ENCODE measurements around the gene RFTN1. TPM values are rescaled to one million over a fixed set of nuclear protein-coding genes. Genes with fewer than 3 reads are reported as not detected.

RFTN1 gene
- total and polyA plus RNA-seq, 2 experiments from 2014 or later: 3.3 to 7.2 TPM

GRCh38 chr3:16448639-16449070, 64.8 kb downstream of the RFTN1 start (continued):
- TF ChIP-seq ZNF462 (CRISPR knock-in tag; IDR thresholded peaks at IDR 0.05): no peak
- no peak for TF ChIP-seq JUNB (IDR thresholded peaks at IDR 0.05; ENCODE audit: unreplicated experiment)
- TF ChIP-seq NANOG (IDR thresholded peaks at IDR 0.05; ENCODE audit: borderline replicate concordance): no peak

- peaks cover 4% of the 10 kb centered on the region; the same call in 1 of the 2 replicates for H3K4me1 ChIP-seq (ENCODE audit: insufficient read depth)
- no peak overlapping the region for H3K4me3 Mint-ChIP-seq
- ATAC-seq: no peak
- no peak for TF ChIP-seq JUNB (IDR thresholded peaks at IDR 0.05; ENCODE audit: unreplicated experiment)
- TF ChIP-seq ZNF114 (CRISPR knock-in tag; IDR thresholded peaks at IDR 0.05): no peak
- TF ChIP-seq EZH2phosphoT487 (IDR thresholded peaks at IDR 0.05; ENCODE audit: unreplicated experiment): no peak
- no peak for TF ChIP-seq ETS1 (IDR thresholded peaks at IDR 0.05)
- TF ChIP-seq ZNF331 (CRISPR knock-in tag; IDR thresholded peaks at IDR 0.05; ENCODE audit: low read depth): no peak
- no peak for TF ChIP-seq EZH2 (IDR thresholded peaks at IDR 0.05; ENCODE audit: low read depth, unreplicated experiment)
- no peak for TF ChIP-seq CTCF (conservative IDR thresholded peaks at IDR 0.05; ENCODE audit: low read depth in 2 of 2)
- TF ChIP-seq POLR2AphosphoS5 (IDR thresholded peaks at IDR 0.05; ENCODE audit: low read depth): no peak
- TF ChIP-seq CREB1 (CRISPR knock-in tag; IDR thresholded peaks at IDR 0.05; ENCODE audit: low read depth): no peak
- no peak for TF ChIP-seq NANOG (IDR thresholded peaks at IDR 0.05; ENCODE audit: borderline replicate concordance)
- no peak for TF ChIP-seq STAT1 (IDR thresholded peaks at IDR 0.05; ENCODE audit: unreplicated experiment)
Measured at GRCh38 chr3:16447135-16447534, 66.4 kb downstream of the RFTN1 start.

More at GRCh38 chr3:16447135-16447534, 66.4 kb downstream of the RFTN1 start:
- no peaks in the 10 kb centered on the region for H3K36me3 ChIP-seq (ENCODE audit: insufficient read depth)
- no peaks in the 10 kb centered on the region for H3K27me3 ChIP-seq (ENCODE audit: insufficient read depth)
- no peak overlapping the region for H2AFZ ChIP-seq
- no peak overlapping the region for H3K4me2 ChIP-seq
- no peaks in the 10 kb centered on the region for H4K20me1 ChIP-seq (replicated peaks; ENCODE audit: insufficient read depth)
- peaks cover 6% of the 10 kb centered on the region; the same call in 1 of the 2 replicates for H3K9me2 ChIP-seq (ENCODE audit: insufficient read depth)
- no peak for DNase-seq (ENCODE audit: low spot score)
- peaks cover 1% of the 10 kb centered on the region for H3K27me3 Mint-ChIP-seq (ENCODE audit: insufficient read depth, low read depth, poor library complexity)
- no peaks in the 10 kb centered on the region for H3F3A ChIP-seq (replicated peaks; ENCODE audit: low read depth)
- no peaks in the 10 kb centered on the region for H3K9me3 Mint-ChIP-seq
- H3K4me3 ChIP-seq: no peak overlapping the region
- no peak overlapping the region for H3K27ac Mint-ChIP-seq
- no peak overlapping the region for H3K27ac ChIP-seq (ENCODE audit: low read depth)
- peaks cover 17% of the 10 kb centered on the region for H3K4me1 Mint-ChIP-seq
- no peaks in the 10 kb centered on the region for H3K36me3 Mint-ChIP-seq (ENCODE audit: low read depth)
- H3K79me2 ChIP-seq (replicated peaks; ENCODE audit: insufficient read depth): no peaks in the 10 kb centered on the region

Measured in GM23338 (cell line).